HepG2 (cell line): ENCODE data around the gene BCAR3. TPM values are rescaled to one million over a fixed set of nuclear protein-coding genes. Genes with fewer than 3 reads are reported as not detected.

ENCODE experiments used
- CBX2 ChIP-seq, 2 experiments: fragments of 200-600 bp in 1 of 2; sonication (generic); formaldehyde crosslinking in 1 of 2; IDR thresholded peaks; 2 replicates each; pipeline versions ENCODE4 v1.7.0 to v1.8.1; 2018 to 2022; ENCODE audit warnings: low read depth in 2 of 2, low read length in 1 of 2, mild to moderate bottlenecking in 1 of 2, missing genetic modification reagents in 1 of 2
- FOXA3 ChIP-seq: IDR thresholded peaks from 2 replicates; pipeline ENCODE4 v1.6.1; 2016; ENCODE audit warnings: missing genetic modification reagents, missing compliant biosample characterization
- ISX ChIP-seq: sonication (generic); formaldehyde crosslinking; conservative IDR thresholded peaks from 2 replicates; pipeline ENCODE4 v1.5.0; 2020; ENCODE audit warnings: missing genetic modification reagents
- SMYD3 ChIP-seq: sonication (generic); formaldehyde crosslinking; IDR thresholded peaks from 2 replicates; pipeline ENCODE4 v1.8.1; 2023; ENCODE audit warnings: mild to moderate bottlenecking, missing genetic modification reagents
- SOX5 ChIP-seq: IDR thresholded peaks from 2 replicates; pipeline ENCODE4 v1.6.1; 2016; ENCODE audit warnings: borderline replicate concordance
- SP5 ChIP-seq: IDR thresholded peaks from 2 replicates; pipeline ENCODE4 v1.6.1; 2016; ENCODE audit warnings: low read depth, borderline replicate concordance
- ZFAT ChIP-seq: sonication (generic); formaldehyde crosslinking; conservative IDR thresholded peaks from 2 replicates; pipeline ENCODE4 v1.8.1; 2023; ENCODE audit warnings: missing genetic modification reagents, inconsistent platforms
- ZNF12 ChIP-seq: sonication (generic); formaldehyde crosslinking; IDR thresholded peaks from 2 replicates; pipeline ENCODE4 v1.5.0; 2020; ENCODE audit warnings: missing genetic modification reagents
- ZNF879 ChIP-seq: sonication (generic); formaldehyde crosslinking; IDR thresholded peaks from 2 replicates; pipeline ENCODE4 v1.8.1; 2023; ENCODE audit warnings: missing genetic modification reagents
- polyA plus RNA-seq, 8 experiments: library from polyadenylated mRNA; depleted of rRNA in 3 of 8; stranded (reverse) in 7 of 8; unstranded in 1 of 8; fragments of >200 nt; fragmentation: Illumina TruSeq in 4 of 8; extraction: Trizol in 4 of 8; gene quantifications; 2 replicates each; pipeline versions ENCODE4 v1.2.1 to v1.2.3, GENCODE V29; 2011 to 2016; ENCODE audit warnings: low read depth in 4 of 8, missing spikeins in 1 of 8, mixed read lengths in 1 of 8; ENCODE audit not compliant: insufficient read depth in 1 of 8
- total RNA-seq, 5 experiments: library from RNA; depleted of rRNA; stranded (reverse); fragments of >200 nt; fragmentation: Illumina TruSeq; extraction: Trizol; gene quantifications; 2 replicates each; pipeline ENCODE4 v1.2.3, GENCODE V29; 2016; ENCODE audit warnings: low read depth in 1 of 5
- TF ChIP-seq, protein P1 (sequence below): sonication (generic); formaldehyde crosslinking; IDR thresholded peaks from 2 replicates; pipeline ENCODE4 v1.5.0; 2020; ENCODE audit warnings: missing genetic modification reagents
- TF ChIP-seq, protein P2 (sequence below), 2 experiments: sonication (generic) in 1 of 2; formaldehyde crosslinking in 1 of 2; IDR thresholded peaks; 2 replicates each; pipeline versions ENCODE4 v1.4.0 to v1.6.1; 2016 to 2020; ENCODE audit warnings: borderline replicate concordance in 1 of 2, low read depth in 1 of 2, mild to moderate bottlenecking in 1 of 2, missing genetic modification reagents in 1 of 2
- TF ChIP-seq, protein P3 (sequence below): sonication (generic); formaldehyde crosslinking; IDR thresholded peaks from 2 replicates; pipeline ENCODE4 v1.4.0; 2020; ENCODE audit warnings: missing genetic modification reagents
- TF ChIP-seq, protein P4 (sequence below): IDR thresholded peaks from 2 replicates; pipeline ENCODE4 v1.6.1; 2016
- TF ChIP-seq, protein P5 (sequence below): sonication (generic); formaldehyde crosslinking; IDR thresholded peaks from 2 replicates; pipeline ENCODE4 v1.4.0; 2020; ENCODE audit warnings: mild to moderate bottlenecking, missing genetic modification reagents
- TF ChIP-seq, protein P6 (sequence below): sonication (generic); formaldehyde crosslinking; IDR thresholded peaks from 2 replicates; pipeline ENCODE4 v1.8.1; 2022; ENCODE audit warnings: low read depth, mild to moderate bottlenecking, missing genetic modification reagents

Gene BCAR3
- total and polyA plus RNA-seq, 2 of the 13 experiments (the other 11 are each of a cell fraction or from before 2014, with no cell fraction given), result 3.6 to 4.8 TPM

DNA sequence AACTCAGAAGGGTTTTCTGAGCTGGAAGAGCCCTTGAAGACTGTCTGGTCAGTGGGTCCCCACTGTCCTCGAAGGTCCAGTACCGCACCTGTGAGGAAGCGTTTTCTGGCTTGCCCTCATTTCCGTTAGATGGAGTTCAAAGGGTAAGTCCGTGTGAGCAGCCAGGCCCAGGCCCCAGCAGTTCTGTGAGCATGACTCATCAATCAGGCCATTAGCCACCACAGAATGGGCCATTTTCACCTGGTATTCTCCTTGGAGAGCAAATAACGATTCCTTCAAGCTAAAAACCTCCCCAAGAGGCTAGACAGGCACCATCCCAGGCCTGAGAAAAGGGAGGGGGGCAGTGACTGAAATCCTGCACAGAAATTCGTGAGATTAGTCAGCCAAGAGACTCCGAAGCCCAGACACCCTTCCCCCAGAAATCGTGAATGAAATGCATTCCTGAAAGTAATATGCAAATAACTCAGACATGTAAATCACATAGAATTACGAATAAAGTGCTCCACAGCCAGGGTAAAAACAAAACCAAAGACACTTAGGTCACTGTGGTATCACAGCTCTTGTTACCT is 66.0 kb downstream of the BCAR3 start (continued):
- TF ChIP-seq, protein P1, sequence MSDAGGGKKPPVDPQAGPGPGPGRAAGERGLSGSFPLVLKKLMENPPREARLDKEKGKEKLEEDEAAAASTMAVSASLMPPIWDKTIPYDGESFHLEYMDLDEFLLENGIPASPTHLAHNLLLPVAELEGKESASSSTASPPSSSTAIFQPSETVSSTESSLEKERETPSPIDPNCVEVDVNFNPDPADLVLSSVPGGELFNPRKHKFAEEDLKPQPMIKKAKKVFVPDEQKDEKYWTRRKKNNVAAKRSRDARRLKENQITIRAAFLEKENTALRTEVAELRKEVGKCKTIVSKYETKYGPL (CRISPR knock-in tag), result no peak
- TF ChIP-seq, protein P2, sequence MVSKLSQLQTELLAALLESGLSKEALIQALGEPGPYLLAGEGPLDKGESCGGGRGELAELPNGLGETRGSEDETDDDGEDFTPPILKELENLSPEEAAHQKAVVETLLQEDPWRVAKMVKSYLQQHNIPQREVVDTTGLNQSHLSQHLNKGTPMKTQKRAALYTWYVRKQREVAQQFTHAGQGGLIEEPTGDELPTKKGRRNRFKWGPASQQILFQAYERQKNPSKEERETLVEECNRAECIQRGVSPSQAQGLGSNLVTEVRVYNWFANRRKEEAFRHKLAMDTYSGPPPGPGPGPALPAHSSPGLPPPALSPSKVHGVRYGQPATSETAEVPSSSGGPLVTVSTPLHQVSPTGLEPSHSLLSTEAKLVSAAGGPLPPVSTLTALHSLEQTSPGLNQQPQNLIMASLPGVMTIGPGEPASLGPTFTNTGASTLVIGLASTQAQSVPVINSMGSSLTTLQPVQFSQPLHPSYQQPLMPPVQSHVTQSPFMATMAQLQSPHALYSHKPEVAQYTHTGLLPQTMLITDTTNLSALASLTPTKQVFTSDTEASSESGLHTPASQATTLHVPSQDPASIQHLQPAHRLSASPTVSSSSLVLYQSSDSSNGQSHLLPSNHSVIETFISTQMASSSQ (IDR thresholded peaks at IDR 0.05; ENCODE audit: low read depth), result no peak
- TF ChIP-seq, protein P2 (CRISPR knock-in tag; IDR thresholded peaks at IDR 0.05; ENCODE audit: borderline replicate concordance), result no peak
- no peak for TF ChIP-seq FOXA3
- TF ChIP-seq SMYD3, result no peak
- TF ChIP-seq CBX2 (IDR thresholded peaks at IDR 0.05; ENCODE audit: low read depth, low read length), result no peak
- no peak for TF ChIP-seq CBX2 (CRISPR knock-in tag; IDR thresholded peaks at IDR 0.05; ENCODE audit: low read depth)
- TF ChIP-seq ISX, result no peak
- TF ChIP-seq, protein P3, sequence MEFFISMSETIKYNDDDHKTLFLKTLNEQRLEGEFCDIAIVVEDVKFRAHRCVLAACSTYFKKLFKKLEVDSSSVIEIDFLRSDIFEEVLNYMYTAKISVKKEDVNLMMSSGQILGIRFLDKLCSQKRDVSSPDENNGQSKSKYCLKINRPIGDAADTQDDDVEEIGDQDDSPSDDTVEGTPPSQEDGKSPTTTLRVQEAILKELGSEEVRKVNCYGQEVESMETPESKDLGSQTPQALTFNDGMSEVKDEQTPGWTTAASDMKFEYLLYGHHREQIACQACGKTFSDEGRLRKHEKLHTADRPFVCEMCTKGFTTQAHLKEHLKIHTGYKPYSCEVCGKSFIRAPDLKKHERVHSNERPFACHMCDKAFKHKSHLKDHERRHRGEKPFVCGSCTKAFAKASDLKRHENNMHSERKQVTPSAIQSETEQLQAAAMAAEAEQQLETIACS (CRISPR knock-in tag), result no peak
- no peak for TF ChIP-seq SOX5
- 0 out of 2 replicates have a peak, but pooled peaks have one; percentile 34 for TF ChIP-seq ZNF12 (CRISPR knock-in tag)
- TF ChIP-seq, protein P4, sequence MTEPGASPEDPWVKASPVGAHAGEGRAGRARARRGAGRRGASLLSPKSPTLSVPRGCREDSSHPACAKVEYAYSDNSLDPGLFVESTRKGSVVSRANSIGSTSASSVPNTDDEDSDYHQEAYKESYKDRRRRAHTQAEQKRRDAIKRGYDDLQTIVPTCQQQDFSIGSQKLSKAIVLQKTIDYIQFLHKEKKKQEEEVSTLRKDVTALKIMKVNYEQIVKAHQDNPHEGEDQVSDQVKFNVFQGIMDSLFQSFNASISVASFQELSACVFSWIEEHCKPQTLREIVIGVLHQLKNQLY (CRISPR knock-in tag), result 0 out of 2 replicates have a peak, but pooled peaks have one; percentile 47
- TF ChIP-seq ZFAT (CRISPR knock-in tag), result no peak
- TF ChIP-seq ZNF879 (CRISPR knock-in tag), result peak; percentile 77; the same call in 1 of the 2 replicates
- TF ChIP-seq, protein P5, sequence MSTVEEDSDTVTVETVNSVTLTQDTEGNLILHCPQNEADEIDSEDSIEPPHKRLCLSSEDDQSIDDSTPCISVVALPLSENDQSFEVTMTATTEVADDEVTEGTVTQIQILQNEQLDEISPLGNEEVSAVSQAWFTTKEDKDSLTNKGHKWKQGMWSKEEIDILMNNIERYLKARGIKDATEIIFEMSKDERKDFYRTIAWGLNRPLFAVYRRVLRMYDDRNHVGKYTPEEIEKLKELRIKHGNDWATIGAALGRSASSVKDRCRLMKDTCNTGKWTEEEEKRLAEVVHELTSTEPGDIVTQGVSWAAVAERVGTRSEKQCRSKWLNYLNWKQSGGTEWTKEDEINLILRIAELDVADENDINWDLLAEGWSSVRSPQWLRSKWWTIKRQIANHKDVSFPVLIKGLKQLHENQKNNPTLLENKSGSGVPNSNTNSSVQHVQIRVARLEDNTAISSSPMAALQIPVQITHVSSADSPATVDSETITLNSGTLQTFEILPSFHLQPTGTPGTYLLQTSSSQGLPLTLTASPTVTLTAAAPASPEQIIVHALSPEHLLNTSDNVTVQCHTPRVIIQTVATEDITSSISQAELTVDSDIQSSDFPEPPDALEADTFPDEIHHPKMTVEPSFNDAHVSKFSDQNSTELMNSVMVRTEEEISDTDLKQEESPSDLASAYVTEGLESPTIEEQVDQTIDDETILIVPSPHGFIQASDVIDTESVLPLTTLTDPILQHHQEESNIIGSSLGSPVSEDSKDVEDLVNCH (CRISPR knock-in tag), result no peak
- TF ChIP-seq, protein P6, sequence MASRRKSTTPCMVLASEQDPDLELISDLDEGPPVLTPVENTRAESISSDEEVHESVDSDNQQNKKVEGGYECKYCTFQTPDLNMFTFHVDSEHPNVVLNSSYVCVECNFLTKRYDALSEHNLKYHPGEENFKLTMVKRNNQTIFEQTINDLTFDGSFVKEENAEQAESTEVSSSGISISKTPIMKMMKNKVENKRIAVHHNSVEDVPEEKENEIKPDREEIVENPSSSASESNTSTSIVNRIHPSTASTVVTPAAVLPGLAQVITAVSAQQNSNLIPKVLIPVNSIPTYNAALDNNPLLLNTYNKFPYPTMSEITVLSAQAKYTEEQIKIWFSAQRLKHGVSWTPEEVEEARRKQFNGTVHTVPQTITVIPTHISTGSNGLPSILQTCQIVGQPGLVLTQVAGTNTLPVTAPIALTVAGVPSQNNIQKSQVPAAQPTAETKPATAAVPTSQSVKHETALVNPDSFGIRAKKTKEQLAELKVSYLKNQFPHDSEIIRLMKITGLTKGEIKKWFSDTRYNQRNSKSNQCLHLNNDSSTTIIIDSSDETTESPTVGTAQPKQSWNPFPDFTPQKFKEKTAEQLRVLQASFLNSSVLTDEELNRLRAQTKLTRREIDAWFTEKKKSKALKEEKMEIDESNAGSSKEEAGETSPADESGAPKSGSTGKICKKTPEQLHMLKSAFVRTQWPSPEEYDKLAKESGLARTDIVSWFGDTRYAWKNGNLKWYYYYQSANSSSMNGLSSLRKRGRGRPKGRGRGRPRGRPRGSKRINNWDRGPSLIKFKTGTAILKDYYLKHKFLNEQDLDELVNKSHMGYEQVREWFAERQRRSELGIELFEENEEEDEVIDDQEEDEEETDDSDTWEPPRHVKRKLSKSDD, result no peak
- TF ChIP-seq SP5 (CRISPR knock-in tag), result no peak
